ENCODE measurements around the gene UTP11. TPM values are rescaled to one million over a fixed set of nuclear protein-coding genes. Genes with fewer than 3 reads are reported as not detected.
"Not testable (repeated sequence)": the region's sequence is repeated elsewhere in the genome, so short reads cannot be mapped to it uniquely, and the experiment has no call there.

UTP11 gene, protein sequence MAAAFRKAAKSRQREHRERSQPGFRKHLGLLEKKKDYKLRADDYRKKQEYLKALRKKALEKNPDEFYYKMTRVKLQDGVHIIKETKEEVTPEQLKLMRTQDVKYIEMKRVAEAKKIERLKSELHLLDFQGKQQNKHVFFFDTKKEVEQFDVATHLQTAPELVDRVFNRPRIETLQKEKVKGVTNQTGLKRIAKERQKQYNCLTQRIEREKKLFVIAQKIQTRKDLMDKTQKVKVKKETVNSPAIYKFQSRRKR
- 63.1 and 72.9 TPM in 2 replicates for total RNA-seq (2014; rRNA removed; shearing (Covaris generic))

DNA sequence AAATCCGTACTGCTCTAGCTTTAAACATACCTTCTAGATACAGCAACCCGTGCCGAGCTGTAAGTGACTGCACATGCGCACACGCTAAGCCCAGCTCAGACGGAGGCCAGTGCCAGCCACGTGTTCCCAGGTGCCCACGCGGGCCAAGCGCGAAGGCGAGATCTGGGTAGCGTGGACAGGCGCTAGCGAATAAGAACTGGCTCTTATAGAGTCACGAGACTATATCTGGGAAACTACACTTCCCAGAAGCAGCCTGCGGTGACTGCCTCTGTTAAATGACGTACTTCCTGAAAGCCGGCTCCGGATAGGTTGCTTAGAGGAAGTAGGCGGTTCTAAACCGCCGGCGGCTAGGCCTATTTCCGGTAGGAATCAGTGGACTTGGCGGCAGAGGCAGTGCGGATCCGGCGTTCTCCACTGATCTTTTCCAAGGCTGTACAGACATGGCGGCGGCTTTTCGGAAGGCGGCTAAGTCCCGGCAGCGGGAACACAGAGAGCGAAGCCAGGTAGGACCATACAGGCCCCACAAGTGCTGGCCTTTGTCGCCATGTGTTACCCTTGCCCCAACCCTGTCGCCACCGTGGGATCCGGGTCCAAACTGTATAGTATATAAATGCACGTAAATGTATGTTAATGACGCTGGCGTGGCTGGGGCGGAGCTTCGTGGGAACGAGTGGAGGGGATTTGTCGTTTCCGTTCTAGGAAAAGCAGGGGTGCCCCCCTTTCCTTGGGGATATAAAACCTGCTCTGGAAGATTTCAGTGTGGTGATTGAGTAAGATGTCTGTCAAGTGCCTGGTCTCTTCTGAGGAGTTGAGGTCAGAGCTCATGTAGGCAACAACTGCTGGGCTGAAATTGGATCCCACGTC, at the start of gene UTP11:
UTP11 (plus strand) TSS at position 372 of the 864 bp plus-strand sequence; CDS start at position 441, 69 bp downstream.
- peak; percentile 100 for DNase-seq (ENCODE audit: low read depth)

DNA sequence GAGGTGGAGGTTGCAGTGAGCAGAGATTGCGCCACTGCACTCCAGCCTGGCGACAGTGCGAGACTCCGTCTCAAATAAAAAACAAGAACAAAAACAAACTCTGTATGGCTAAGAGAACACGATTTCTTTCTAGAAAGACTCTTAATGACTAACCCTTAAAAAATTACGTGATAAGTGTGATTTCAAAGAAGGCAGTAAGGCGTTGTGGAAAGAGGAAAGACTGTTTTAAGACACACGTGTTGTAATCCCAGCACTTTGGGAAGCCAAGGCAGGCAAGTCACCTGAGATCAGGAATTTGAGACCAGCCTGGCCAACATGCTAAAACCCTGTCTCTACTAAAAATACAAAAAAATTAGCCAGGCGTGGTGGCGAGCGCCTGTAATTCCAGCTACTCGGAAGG, 48.4 kb upstream of the UTP11 start:
- not testable (repeated sequence) for DNase-seq (ENCODE audit: low read depth)

DNA sequence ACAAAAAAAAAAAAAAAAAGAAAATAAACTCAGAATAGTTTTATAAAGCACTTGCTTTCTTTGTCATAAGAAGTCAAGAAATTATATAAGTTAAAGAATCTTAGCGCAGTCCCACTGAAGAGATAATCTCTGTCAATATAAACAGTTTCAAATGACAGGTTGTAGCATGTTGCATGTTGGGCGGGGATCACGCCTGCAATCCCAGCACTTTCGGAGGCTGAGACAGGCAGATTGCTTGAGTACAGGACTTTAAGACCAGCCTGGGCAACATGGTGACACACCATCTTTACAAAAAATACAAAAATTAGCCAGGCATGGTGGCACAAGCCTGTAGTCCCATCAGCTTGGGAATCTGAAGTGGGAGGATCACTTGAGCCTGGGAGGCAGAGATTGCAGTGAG, 47.2 kb upstream of the UTP11 start:
- DNase-seq (ENCODE audit: low read depth): no peak

DNA sequence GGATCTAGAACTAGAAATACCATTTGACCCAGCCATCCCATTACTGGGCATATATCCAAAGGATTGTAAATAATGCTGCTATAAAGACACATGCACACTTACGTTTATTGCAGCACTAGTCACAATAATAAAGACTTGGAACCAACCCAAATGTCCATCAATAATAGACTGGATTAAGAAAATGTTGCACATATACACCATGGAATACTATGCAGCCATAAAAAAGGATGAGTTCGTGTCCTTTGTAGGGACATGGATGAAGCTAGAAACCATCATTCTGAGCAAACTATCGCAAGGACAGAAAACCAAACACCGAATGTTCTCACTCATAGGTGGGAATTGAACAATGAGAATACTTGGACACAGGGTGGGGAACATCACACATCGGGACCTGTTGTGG, 38.9 kb upstream of the UTP11 start:
- DNase-seq (ENCODE audit: low read depth): not testable (repeated sequence)

DNA sequence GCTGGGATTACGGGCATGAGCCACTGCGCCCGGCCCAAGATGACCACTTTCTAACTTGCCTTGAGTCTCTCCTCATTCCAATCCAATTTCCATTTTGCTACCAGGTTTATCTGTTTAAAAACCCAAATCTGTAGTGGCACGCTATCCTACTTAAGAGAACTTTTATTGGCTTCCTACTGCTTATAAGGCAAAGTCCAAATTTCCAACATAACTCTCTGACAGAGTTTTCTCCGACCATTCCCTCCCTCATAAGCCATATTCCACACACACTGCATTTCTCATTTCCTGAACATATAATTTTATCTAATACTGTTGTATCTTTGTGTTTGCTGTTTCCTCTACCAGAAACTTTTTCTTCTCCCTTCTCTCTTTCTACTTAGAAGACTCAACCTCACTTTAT, 38.0 kb upstream of the UTP11 start:
- DNase-seq (ENCODE audit: low read depth): no peak

DNA sequence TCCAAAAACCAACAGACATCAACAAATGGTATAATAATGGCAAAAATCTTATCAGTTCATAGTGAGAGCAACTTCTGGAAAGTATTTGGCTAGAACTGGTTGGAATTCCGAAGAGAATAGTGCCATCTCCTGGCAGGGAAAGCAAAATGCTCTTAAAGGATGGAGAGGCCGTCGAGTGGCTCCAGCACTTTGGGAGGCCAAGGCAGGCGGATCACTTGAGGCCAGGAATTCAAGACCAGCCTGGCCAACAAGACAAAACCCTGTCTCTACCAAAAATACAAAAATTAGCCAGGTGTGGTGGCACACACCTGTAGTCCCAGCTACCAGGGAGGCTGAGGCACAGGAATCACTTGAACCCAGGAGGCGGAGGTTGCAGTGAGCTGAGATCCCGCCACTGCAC, 37.5 kb upstream of the UTP11 start:
- peak; percentile 51 for DNase-seq (ENCODE audit: low read depth)

DNA sequence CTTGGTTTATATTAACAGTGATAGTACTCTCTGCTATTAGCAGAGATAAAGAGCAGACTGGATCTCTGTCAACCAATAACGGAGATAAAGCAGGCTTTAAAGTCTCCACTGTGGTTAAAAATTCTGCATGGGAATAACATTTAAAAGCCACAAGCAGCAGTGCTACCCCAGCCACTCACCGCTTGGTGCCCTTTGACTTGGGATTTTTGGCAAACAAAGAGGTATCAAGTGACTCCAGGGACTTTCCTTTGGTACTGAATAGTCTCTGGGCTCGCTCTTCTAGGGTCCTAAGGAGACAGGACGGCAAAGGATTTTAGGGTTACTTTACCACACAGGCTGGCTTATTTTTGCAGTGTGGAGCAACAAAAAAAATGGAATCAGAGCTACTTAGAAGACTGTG, 34.0 kb upstream of the UTP11 start:
- DNase-seq (ENCODE audit: low read depth): no peak

DNA sequence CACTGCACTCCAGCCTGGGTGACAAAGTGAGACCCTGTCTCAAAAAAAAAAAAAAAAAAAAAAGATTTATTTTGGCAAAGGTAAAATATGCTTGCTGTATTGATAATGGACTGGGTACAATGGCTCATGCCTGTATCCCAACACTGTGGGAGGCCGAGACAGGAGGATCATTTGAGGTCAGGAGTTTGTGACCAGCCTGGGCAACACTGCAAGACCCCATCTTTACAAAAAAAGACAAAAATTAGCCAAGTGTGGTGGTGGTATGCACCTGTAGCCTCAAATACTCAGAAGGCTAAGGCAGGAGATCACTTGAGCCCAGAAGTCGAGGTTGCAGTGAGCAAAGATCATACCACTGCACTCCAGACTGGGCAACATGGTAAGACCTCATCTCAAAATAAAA, 29.0 kb upstream of the UTP11 start:
- no peak for DNase-seq (ENCODE audit: low read depth)

DNA sequence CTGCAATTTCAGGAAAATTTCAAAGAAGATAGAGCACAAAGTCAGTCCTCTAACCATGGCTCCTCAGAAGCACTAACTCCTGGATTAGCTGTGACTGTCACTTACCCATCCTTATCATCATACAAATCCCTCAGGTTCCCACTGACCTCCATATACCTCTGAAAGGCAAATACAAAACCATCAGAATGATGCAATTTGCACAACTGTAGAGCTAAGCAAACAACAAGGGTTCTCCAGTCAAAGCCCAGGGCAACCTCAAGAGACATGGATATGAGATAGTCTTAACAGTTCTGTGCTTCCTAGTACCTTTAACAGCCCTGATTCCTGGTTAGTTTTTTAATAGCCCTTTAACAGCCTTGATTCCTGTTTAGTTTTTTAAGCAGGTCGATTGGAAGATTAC, 24.9 kb upstream of the UTP11 start:
- no peak for DNase-seq (ENCODE audit: low read depth)

DNA sequence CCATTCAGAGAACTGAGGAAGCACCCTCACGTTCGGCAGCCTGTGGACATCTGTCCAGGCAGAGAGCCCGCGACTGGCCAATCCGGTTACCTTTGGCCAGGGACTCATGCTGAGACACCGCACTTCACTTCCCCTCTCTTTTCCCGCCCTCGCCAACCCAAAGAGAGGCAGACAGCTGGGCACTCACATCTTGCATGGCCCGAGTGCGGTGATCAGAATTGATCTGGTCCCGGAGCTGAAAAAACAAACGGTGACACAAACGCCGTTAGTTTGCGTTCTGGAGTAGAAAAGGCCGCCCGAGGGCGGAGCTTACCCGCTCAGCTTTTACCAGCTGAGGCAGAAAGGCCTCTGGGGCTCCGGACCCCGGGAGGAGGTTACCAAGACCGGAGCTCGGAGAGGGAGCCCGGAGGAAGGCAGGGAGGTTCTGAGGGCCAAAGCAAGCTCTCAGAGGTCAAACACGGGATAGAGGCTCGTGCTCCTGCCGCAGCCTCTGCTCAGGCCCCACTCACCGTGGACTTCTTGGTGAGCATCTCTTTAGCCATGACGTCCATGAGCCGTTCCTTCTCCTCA, 23.1 kb upstream of the UTP11 start:
- peak; percentile 51 for DNase-seq (ENCODE audit: low read depth)

DNA sequence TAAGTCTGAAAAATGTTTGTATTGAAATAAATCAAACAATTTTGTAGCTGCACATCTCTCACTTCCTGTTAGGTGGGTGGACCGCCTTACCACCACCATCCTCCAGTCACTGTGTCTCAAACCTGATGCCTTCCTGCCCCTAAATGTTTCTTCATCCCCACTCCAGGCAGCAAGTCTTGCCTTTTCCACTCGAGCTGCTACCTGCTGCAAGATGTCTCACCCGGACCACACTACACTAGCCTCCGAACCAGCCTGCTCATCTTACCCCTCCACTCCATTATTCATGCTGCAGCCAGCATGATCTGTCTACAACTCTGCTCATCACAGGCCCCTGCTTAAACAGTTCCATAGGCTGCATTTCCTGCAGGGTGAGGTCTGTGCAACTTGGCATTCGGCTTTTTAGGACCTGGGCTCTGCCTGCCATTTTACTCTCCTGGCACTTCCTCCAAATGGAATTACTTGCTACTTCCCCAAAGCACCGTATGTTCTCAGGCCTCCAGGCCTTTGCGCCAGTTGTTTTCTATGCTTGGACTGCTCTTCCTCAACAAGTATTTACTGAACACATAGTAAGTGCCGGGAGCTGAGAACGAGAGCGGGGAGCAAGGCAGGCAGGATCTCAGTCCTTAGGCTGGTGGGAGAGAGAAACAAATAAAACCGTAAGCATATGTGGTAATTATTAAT, 17.5 kb upstream of the UTP11 start:
- DNase-seq (ENCODE audit: low read depth): no peak

DNA sequence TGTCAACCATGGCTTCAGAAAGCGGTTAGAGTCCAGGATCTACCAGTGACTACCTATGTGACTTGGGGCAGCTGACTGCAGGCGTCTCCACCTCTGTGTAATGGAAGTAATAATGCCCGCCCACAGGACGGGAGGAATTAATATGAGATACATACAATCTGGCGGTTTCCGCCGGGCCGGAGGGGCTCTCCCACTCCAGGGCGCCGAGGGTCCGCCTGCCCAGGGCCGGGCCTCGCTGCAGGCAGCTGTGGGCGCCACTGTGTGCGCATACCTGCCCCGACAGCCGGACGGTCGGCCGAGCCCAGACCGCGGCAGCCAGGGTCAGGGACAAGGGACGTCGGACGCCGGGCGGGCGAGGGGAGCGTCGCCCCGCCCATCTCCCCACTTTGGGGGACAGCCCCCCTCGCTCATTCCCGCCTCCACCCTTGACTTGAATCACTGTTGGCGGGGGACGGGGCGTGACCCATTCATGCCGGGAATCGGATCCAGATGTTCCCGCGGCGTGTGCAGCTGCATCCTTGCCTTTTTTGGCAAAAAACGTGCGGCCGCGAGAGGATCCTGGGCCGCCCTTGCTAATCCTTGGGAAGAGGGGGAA, 16.7 kb upstream of the UTP11 start:
- peak; percentile 82 for DNase-seq (ENCODE audit: low read depth)

DNA sequence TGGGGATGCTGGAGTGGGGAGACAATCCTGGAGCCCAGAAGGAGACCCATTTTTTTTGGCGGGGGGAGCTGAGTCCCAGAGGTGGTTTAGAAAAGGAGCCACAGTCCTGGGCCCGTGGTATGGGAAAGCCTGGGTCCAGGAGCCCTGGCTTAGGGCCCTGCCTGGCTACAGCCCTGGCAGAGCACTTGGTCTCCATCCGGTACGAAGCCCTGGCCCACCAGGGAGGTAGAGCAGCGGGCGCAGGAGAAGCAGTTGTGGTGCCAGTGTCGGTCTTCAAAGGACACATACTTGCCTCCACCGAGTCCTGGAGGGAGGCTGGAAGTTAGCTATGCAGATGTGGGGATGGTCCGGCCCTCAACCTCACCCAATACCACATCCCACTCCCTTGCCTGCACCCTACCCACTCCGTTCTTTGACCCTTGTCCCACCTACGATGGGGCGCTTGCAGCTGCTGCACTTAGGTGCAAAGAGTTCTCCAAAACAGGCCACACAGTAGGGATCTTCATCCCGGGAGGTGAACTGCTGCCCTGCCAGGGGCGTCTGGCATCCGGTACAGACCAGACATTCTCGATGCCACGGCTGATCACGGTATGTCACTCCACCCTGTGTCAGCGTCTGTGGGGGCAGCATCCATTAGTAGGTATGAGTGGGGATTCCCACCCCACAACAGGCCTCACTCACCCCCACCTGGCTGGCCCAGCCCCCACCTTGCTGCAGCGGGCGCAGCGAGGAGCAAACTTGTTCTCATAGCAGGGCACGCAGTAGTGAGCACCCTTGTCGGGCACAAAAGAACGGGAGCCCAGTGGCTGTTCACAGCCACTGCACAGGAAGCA, 15.1 kb upstream of the UTP11 start:
- no peak for DNase-seq (ENCODE audit: low read depth)

DNA sequence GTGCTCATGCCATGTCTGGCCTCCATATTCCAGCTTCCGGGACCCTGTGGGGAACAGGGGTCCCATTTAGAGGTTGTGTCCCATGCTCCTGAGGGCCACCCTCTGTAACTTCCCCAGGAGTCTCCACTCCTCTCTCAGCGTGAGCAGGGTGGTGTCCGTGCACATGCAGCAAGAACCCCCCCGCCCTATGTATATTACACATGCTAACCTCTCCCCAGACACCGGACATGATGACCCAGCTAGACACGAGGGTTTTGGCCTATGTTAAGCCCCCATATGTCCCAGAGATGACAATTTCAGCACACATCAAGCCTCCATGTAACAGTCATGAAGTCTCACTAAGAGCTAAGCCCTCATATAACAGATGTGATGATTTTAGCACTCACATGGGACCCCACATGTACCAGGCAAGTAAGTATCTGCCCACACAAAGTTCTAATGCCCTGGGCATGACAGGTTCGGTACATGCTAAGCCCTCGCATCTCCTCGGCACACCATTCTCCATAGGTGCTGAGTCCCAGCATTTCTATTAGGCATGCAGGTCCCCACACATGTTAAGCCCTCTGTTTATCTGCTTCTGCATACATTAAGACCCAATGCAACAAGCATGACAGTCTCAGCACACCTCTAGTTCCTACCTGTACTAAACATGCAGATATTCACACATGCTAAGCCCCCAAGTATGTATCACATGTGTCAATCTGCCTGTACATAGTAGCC, 14.3 kb upstream of the UTP11 start:
- DNase-seq (ENCODE audit: low read depth): no peak

DNA sequence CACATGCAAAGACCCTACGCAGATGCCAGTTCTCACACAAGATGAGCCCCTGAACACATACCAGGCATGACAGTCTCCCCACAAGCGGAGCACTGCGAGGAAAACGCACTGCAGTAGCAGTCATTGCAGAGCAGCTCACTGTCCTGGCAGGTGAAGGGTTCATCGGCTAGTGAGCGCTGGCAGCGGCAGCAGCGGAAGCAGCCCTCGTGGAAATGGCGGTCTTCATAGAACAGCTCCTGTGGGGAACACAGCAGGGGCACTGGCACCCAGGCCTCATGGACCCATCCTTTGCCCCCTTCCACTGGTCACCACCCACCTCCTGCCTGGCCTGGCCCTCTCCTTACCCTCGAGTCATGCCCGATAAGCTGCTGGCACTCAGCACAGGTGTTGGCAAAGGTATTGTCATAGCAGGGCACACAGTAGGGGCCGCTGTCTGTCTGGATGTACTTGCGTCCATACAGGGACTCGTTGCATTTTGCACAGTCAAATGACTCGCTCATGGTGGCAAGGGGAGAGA, 13.6 kb upstream of the UTP11 start:
- DNase-seq (ENCODE audit: low read depth): no peak

DNA sequence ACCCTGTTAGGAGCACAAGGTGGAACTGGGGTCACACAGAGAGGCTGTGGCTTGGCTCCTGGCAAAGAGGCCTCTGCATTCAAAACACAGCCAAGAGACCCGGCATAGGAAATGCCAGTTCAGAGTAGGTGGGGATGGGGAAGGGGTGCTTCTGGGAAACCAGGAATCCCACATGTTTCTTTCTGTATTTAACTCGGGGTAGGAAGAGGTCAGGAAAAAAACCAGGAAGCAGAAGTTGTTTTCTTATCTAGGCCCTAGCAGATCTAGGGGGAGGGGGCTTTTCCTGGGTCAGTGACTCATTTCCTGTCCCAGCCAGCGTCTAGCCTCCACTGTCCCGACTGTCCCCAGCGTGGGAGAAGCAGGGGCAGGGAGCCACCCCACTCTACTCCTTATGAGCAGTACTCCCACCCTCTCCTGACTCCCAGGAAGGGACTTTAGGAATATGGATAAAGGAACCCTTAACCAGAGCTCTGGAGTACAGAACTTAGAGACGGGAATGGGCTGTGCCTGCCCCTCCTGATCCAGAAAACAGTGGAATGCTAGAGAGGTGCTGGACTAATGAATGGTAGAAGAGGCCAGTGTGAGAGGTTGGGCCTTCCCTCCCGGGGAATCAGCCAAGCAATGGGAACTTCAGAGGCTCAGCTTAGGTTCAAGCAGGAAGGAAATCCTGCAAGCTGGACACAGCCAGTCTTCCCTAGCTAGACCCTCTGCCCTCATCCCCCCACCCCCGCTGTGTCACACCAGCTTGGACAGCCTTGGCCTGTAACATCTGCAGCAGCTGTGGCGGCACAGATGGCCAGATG, 12.9 kb upstream of the UTP11 start:
- peak; percentile 79 for DNase-seq (ENCODE audit: low read depth)

DNA sequence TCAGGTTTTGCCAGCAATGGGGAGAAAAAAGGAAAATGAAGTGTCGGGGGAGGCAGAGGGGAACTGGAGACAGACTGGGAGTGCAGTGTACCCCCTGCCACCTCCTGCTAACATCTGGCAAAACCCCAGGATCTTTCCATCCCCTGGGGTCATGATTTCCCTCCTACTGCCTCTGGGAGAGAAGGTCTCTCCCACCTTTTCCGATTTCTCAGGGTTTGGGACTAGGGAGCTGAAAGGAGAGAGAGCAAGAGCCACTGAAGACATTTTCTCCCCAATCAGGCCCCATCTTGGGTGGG, 12.4 kb upstream of the UTP11 start:
- no peak for DNase-seq (ENCODE audit: low read depth)

DNA sequence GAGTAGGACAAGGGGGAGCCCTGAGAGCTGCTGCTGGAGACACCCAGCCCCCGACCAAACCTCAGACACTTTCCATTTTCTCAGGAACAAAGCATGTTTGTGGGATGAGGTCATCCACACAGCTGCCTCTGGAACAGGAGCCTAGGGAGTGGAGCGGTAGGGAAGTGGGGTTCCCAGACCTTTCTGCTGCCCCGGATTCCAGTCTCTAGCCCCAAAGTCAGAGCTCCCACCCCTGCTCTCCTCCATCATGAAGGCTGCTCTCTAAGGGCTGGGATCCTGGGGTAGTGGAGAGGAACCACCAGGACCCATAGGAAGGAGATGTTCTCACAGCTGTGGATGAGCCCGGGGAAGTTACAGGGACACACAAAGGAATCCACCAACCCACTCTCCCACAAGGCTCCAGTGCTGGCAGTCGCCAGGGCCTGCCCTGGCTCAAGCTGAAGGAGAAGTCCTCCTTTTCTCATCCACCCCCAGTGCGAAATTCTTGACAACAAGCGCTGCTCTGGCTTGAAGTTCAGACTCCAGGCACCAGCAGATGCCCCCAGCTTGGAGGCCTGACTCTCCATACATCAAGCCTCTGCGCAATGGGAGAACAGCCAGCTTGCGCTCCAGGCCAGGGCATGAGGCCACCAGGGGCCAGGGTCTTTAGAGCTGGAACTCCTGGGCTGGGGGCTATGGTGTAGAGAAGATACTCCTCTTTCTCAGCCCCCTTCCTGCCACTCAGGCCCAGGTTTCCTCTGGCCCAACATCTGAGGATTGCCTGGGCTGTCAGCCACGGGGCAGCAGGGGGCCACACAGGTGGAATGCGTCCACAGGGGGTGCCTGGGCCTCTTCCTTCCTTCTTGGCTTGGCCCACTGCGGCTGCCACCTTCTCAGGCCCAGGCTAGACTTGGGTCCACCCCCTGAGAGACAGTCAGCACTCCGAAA, 11.7 kb upstream of the UTP11 start:
- DNase-seq (ENCODE audit: low read depth): peak; percentile 90
